ENCODE measurements around the gene RBMS1. TPM values are rescaled to one million over a fixed set of nuclear protein-coding genes. Genes with fewer than 3 reads are reported as not detected.
A peak's percentile ranks its signal among the peaks of the same experiment; 100 is the strongest.

RBMS1 gene
- polyA plus RNA-seq, 1 donor from 2014 or later = 19.2 TPM

GRCh38 chr2:160281213-160281612, 212.4 kb downstream of the RBMS1 start:
- Mint-ChIP-seq H3K4me1 (peaks cover 0 to 1% (median 0%) of the 10 kb centered on the region in 3 donors), H3K4me3 (no peak overlapping the region), H3K27me3 (no peaks in the 10 kb centered on the region), H3K9me3 (no peaks in the 10 kb centered on the region), H3K27ac (no peak overlapping the region), H3K36me3 (peaks cover 5% of the 10 kb centered on the region)

- no peaks in the 10 kb centered on the region for H3K27me3 Mint-ChIP-seq
- peaks cover 6% of the 10 kb centered on the region for H3K36me3 Mint-ChIP-seq
- no peak overlapping the region for H3K4me3 Mint-ChIP-seq
- H3K4me1 Mint-ChIP-seq = peaks cover 0 to 1% (median 0%) of the 10 kb centered on the region in 3 donors
- H3K9me3 Mint-ChIP-seq = no peaks in the 10 kb centered on the region
- peak overlapping the region in 1 of 3 donors; percentile 10 for H3K27ac Mint-ChIP-seq
These were observed 213.7 kb downstream of the RBMS1 start for GRCh38 chr2:160279813-160280465.

DNA sequence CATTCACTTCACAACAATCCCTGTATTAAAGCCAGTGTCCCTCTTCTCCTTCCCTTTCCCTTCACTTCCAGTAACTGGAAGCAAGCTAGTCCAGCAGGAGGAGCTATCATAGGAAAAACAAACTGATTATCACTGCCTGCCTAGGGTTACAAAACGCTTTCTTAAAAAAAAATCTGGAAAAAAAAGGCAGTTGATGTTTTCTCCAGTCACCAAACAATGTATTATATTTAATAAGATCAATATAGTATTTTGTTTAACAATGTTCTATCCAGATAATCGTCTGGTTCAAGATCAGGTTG, 214.8 kb downstream of the RBMS1 start:
- Mint-ChIP-seq H3K9me3 (no peaks in the 10 kb centered on the region), H3K36me3 (peaks cover 8% of the 10 kb centered on the region), H3K27me3 (no peaks in the 10 kb centered on the region), H3K27ac (peak overlapping the region in 1 of 3 donors; percentile 50), H3K4me1 (peaks cover 0 to 1% (median 0%) of the 10 kb centered on the region in 3 donors), H3K4me3 (no peak overlapping the region)

GRCh38 chr2:160278101-160278878, 215.3 kb downstream of the RBMS1 start:
- Mint-ChIP-seq H3K9me3 (no peaks in the 10 kb centered on the region), H3K4me3 (no peak overlapping the region), H3K36me3 (peaks cover 8% of the 10 kb centered on the region), H3K27me3 (no peaks in the 10 kb centered on the region), H3K27ac (peak overlapping the region in 1 of 3 donors; percentile 50), H3K4me1 (peaks cover 0 to 1% (median 0%) of the 10 kb centered on the region in 3 donors)

- Mint-ChIP-seq H3K27ac (no peak overlapping the region), H3K27me3 (no peaks in the 10 kb centered on the region), H3K4me3 (no peak overlapping the region), H3K4me1 (no peaks in the 10 kb centered on the region), H3K36me3 (peaks cover 8% of the 10 kb centered on the region), H3K9me3 (no peaks in the 10 kb centered on the region)
These were observed 216.5 kb downstream of the RBMS1 start for GRCh38 chr2:160277151-160277550.

DNA sequence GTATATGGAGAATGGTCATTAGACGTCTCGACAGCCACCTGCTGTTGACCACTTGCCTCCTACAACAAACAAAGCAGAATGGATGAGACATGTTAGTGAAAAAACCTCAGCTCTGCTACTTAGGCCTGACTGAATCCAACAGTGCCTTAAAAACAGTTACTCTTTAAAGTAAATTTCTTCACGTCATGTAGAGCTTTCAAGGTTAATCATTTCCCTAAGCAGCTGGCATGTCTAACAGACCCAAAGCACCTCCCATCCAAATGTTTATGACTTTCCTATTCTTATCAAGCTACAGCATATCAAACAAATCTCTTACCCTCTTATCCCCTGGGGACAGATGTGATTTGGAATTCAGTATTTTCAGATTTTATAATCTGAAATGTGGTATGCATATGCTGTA, 218.0 kb downstream of the RBMS1 start:
- H3K36me3 Mint-ChIP-seq = peaks cover 4% of the 10 kb centered on the region
- no peak overlapping the region for H3K4me3 Mint-ChIP-seq
- no peak overlapping the region for H3K27ac Mint-ChIP-seq
- peaks cover 0 to 3% (median 0%) of the 10 kb centered on the region in 3 donors for H3K4me1 Mint-ChIP-seq
- no peaks in the 10 kb centered on the region for H3K27me3 Mint-ChIP-seq
- H3K9me3 Mint-ChIP-seq = no peaks in the 10 kb centered on the region

DNA sequence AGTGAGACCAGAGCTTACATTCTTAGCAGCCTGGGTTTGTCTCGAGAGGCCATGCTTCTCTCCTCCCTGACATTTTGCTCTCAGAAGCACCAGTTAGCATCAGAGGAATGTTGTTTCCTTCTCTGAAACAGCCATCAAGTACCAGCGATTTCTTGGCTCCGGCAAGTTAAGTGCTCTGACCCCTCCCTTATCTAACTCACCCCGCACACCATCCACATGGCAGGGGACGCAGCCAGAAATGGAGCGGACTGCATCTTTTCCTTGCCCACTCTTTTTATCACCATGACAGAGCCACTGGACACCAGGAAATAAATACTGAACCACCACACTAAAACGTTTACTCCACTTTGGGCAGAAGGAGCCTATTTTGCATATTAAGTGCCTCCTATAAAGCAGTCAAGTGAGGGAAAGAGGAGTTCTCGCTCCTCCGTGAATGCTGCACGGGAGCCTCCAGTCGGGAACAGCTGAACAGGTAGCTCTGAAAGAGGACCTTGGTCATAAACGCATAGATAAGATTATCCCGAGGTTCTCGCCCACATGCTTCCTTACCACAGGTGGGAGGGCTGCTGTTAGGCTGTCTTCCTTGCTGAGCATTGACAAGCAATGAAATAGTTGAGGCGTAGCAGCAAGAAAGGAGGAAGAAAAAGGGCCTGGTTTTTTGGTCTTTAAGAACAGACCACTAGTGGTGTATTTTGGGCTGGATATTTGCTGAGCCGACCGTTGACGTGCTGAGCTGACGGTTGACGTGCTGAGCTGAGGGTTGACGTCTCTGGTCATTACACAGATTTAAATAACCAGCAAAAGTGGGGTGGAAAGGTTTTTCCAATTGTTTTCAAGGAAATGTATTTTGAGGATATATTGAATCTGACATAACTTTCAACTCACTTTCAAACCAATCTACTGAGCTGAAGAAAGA, 222.2 kb downstream of the RBMS1 start:
- no peaks in the 10 kb centered on the region for H3K9me3 Mint-ChIP-seq
- H3K4me3 Mint-ChIP-seq = peak overlapping the region in 1 of 4 donors; percentile 79
- peaks cover 7 to 16% (median 10%) of the 10 kb centered on the region in 3 donors for H3K4me1 Mint-ChIP-seq
- peaks cover 4% of the 10 kb centered on the region for H3K36me3 Mint-ChIP-seq
- no peaks in the 10 kb centered on the region for H3K27me3 Mint-ChIP-seq
- peak overlapping the region in 1 of 3 donors; percentile 80 for H3K27ac Mint-ChIP-seq

DNA sequence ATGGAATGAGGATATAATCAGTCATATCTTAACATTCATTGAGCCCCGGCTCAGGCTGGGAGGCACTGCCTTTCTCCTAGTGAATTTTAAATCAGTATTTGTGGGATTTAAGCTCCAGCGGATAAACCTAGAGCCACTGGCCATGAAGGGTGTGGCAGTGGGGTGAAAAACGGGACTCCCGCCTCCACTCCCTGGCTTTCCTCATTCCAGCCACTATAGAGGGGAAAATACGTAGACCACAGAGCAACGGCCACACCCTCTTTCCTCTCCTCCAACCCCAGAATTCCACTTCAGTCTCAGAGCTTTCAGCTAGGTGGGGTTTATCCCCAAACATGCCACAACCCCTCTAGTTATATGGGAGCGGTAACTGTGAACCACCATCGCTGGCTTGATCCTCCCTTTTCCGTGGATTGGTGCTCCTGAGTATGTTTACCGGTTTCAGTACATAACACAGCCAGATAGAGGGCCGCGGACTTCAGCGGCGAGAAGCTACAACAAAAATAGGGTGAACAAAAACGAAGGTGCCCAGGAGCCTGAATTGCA, 223.0 kb downstream of the RBMS1 start:
- H3K27ac Mint-ChIP-seq = peak overlapping the region in 1 of 3 donors; percentile 27
- H3K27me3 Mint-ChIP-seq = no peaks in the 10 kb centered on the region
- H3K36me3 Mint-ChIP-seq = peaks cover 4% of the 10 kb centered on the region
- H3K4me1 Mint-ChIP-seq = peaks cover 7 to 16% (median 11%) of the 10 kb centered on the region in 3 donors
- no peaks in the 10 kb centered on the region for H3K9me3 Mint-ChIP-seq
- peak overlapping the region; percentile 75 to 87 (median 80) for H3K4me3 Mint-ChIP-seq

- H3K4me1 Mint-ChIP-seq = peaks cover 7 to 16% (median 11%) of the 10 kb centered on the region in 3 donors
- peak overlapping the region; percentile 58 to 92 (median 86) for H3K27ac Mint-ChIP-seq
- H3K9me3 Mint-ChIP-seq = no peaks in the 10 kb centered on the region
- peaks cover 1% of the 10 kb centered on the region for H3K27me3 Mint-ChIP-seq
- H3K4me3 Mint-ChIP-seq = peak overlapping the region; percentile 79 to 94 (median 88)
- peaks cover 3% of the 10 kb centered on the region for H3K36me3 Mint-ChIP-seq
These were observed 223.6 kb downstream of the RBMS1 start for GRCh38 chr2:160269803-160270570.

- Mint-ChIP-seq H3K27me3 (peaks cover 4% of the 10 kb centered on the region), H3K4me1 (peaks cover 7 to 16% (median 11%) of the 10 kb centered on the region in 3 donors), H3K27ac (peak overlapping the region; percentile 58 to 92 (median 86))
These were observed 224.2 kb downstream of the RBMS1 start for GRCh38 chr2:160269365-160269764.

GRCh38 chr2:160268151-160268781, 225.3 kb downstream of the RBMS1 start:
- Mint-ChIP-seq H3K36me3 (no peaks in the 10 kb centered on the region), H3K4me3 (no peak overlapping the region), H3K9me3 (no peaks in the 10 kb centered on the region), H3K27me3 (peaks cover 4% of the 10 kb centered on the region), H3K27ac (no peak overlapping the region), H3K4me1 (peaks cover 7 to 16% (median 11%) of the 10 kb centered on the region in 3 donors)

More at GRCh38 chr2:160269365-160269764, 224.2 kb downstream of the RBMS1 start:
- peak overlapping the region; percentile 79 to 94 (median 88) for H3K4me3 Mint-ChIP-seq
- no peaks in the 10 kb centered on the region for H3K36me3 Mint-ChIP-seq
- H3K9me3 Mint-ChIP-seq = no peaks in the 10 kb centered on the region

DNA sequence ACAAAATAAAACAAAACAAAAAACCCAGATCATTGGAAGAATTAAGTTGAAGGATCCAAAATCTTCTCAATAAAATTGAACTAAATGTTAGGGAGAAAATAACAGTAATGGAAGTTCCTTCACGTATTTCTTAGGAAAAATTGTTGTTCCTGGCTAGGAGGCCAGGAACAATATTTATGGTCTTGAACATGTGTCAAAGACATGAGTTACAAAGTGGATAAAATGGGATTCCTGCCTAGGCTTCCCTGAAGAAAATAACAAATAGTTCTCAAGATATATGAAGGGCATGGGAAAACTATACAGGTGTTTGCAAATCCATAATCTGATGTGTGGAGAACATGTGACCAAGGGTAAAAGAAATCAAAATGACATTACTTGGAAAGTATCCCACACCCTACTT, 225.9 kb downstream of the RBMS1 start:
- Mint-ChIP-seq H3K27me3 (peaks cover 4% of the 10 kb centered on the region), H3K9me3 (no peaks in the 10 kb centered on the region), H3K27ac (no peak overlapping the region), H3K36me3 (no peaks in the 10 kb centered on the region), H3K4me1 (peaks cover 7 to 16% (median 11%) of the 10 kb centered on the region in 3 donors), H3K4me3 (no peak overlapping the region)

DNA sequence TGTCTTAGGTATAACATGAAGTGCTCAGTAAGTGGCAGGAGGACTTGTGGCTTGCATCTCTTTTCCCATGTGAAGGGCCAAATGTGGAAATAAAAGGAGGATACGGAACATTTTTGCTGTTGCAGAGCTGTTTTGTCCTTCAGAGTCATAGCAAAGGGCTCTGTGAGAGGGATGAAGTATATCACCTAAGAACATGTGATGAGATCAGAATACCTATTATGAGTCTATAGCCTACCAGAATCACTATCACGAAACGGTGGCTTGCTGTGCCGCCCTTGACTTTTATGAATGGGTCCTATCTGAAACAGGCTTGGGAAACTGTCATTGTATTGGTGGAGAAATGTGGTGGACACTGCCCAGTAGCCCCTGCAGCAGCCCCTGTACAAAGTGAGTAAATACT, 226.6 kb downstream of the RBMS1 start:
- Mint-ChIP-seq H3K36me3 (no peaks in the 10 kb centered on the region), H3K4me1 (peaks cover 7 to 16% (median 11%) of the 10 kb centered on the region in 3 donors), H3K27me3 (peaks cover 4% of the 10 kb centered on the region), H3K9me3 (no peaks in the 10 kb centered on the region), H3K4me3 (peak overlapping the region in 1 of 4 donors; percentile 23), H3K27ac (peak overlapping the region in 1 of 3 donors; percentile 65)
